Measurements from ENCODE around the gene TSPOAP1. TPM values are rescaled to one million over a fixed set of nuclear protein-coding genes. Genes with fewer than 3 reads are reported as not detected.

TSPOAP1 gene
- total and polyA plus RNA-seq, 10 of the 15 experiments (the other 5 are each of a cell fraction or from before 2014, with no cell fraction given), result 0.58 to 16.4 (median 4.2) TPM; not detected in 1

- TF ChIP-seq, protein P1, sequence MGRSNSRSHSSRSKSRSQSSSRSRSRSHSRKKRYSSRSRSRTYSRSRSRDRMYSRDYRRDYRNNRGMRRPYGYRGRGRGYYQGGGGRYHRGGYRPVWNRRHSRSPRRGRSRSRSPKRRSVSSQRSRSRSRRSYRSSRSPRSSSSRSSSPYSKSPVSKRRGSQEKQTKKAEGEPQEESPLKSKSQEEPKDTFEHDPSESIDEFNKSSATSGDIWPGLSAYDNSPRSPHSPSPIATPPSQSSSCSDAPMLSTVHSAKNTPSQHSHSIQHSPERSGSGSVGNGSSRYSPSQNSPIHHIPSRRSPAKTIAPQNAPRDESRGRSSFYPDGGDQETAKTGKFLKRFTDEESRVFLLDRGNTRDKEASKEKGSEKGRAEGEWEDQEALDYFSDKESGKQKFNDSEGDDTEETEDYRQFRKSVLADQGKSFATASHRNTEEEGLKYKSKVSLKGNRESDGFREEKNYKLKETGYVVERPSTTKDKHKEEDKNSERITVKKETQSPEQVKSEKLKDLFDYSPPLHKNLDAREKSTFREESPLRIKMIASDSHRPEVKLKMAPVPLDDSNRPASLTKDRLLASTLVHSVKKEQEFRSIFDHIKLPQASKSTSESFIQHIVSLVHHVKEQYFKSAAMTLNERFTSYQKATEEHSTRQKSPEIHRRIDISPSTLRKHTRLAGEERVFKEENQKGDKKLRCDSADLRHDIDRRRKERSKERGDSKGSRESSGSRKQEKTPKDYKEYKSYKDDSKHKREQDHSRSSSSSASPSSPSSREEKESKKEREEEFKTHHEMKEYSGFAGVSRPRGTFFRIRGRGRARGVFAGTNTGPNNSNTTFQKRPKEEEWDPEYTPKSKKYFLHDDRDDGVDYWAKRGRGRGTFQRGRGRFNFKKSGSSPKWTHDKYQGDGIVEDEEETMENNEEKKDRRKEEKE (IDR thresholded peaks at IDR 0.05), result no peak
Measured at GRCh38 chr17:58301504-58302150, 27.0 kb downstream of the TSPOAP1 start (continued).

DNA sequence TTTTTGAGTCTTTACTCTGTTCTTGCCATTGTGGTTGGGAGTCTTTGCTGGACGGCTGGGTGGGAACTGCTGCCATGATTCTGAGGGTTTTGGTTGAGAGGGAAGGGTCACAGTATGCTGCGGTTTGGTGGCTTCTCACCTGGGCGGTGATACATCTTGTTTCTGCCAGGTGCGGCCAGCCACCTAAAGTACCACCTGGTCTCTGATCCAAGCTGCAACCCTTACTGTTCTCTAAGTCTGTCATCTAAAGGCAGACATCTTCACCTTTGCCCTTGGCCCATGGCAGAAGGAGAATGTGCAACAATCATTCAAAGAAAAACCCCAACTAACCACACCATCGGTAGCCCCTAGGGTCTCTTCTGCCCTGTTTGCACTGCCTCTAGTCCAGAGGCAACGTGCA lies 28.3 kb downstream of the TSPOAP1 start:
- no peak overlapping the region for H3K4me3 ChIP-seq
- no peaks in the 10 kb centered on the region for H4K20me1 ChIP-seq (ENCODE audit: control insufficient read depth, insufficient read depth)
- ATAC-seq (no peak), FAIRE-seq (no peak), DNase-seq (ENCODE audit: low read depth, low spot score) (no peak)
- POLR2A ChIA-PET, result interaction anchor here (0.6 to 0.9 kb wide), 2 partner anchors 13 to 16 kb away, joined by 3 read pairs; no protein-coding TSS in a partner anchor
- H3K27me3 ChIP-seq (replicated peaks in 1 of 2; ENCODE audit: control insufficient read depth in 2 of 2, insufficient read depth in 2 of 2, low read length in 1 of 2), result no peaks in the 10 kb centered on the region; a peak in 1 of 4 replicates
- in situ Hi-C loops (cut with MboI), result no loop called here
- H3K27ac ChIP-seq (ENCODE audit: control insufficient read depth, insufficient read depth), result no peak overlapping the region
- CTCF ChIA-PET, result interaction anchor here (1.4 kb wide), 1 partner anchor 17 kb away, joined by 3 read pairs; no protein-coding TSS in a partner anchor
- RAD21 ChIA-PET (ENCODE audit: unreplicated experiment), result interaction anchor here (1.1 kb wide), 1 partner anchor 17 kb away, joined by 3 read pairs; no protein-coding TSS in a partner anchor
- no peaks in the 10 kb centered on the region for H3K79me2 ChIP-seq (ENCODE audit: control insufficient read depth, insufficient read depth, low read length)
- intact Hi-C loops (cut with micrococcal nuclease; ENCODE audit: unreplicated experiment), result no loop called here
- H3K4me1 ChIP-seq (ENCODE audit: control insufficient read depth, insufficient read depth, low read length), result no peaks in the 10 kb centered on the region
- no peaks in the 10 kb centered on the region for H3K9me3 ChIP-seq (replicated peaks; ENCODE audit: control insufficient read depth, insufficient read depth, low read length)
- H3K9ac ChIP-seq (ENCODE audit: control insufficient read depth, insufficient read depth, low read length), result no peak overlapping the region
- no TSS peak for BruUV-seq (replicated peaks)
- WGBS (ENCODE audit: insufficient coverage, insufficient replicate concordance, low lambda C conversion rate, missing lambda C conversion rate), result 52% methylated on average over 6 of the region's 6 CpGs
- no peak overlapping the region for H2AFZ ChIP-seq (ENCODE audit: control insufficient read depth, low read depth, low read length)
- H3K36me3 ChIP-seq (ENCODE audit: control insufficient read depth in 2 of 2, insufficient read depth in 2 of 2, low read length in 1 of 2), result no peaks in the 10 kb centered on the region
- SMC1A ChIA-PET (ENCODE audit: uncharacterized antibody, unreplicated experiment), result interaction anchor here (0.7 to 1.7 kb wide), 4 partner anchors 17 to 146 kb away, joined by 3 to 6 read pairs (median 4); partner anchors contain the start of gene RNF43
- H3K4me2 ChIP-seq (ENCODE audit: control insufficient read depth, insufficient read depth), result no peak overlapping the region
- TF ChIP-seq FOXM1 (IDR thresholded peaks at IDR 0.05; ENCODE audit: low read depth, low read length) (no peak), ZNF24 (IDR thresholded peaks at IDR 0.05) (no peak), SREBF2 (IDR thresholded peaks at IDR 0.05; ENCODE audit: low read length) (no peak), RAD21 (IDR thresholded peaks at IDR 0.05; ENCODE audit: insufficient read depth, low read depth, low read length) (no peak), STAT1 (conservative IDR thresholded peaks at IDR 0.05) (no peak), E2F4 (IDR thresholded peaks at IDR 0.05; ENCODE audit: low read depth, low read length) (no peak), NBN (IDR thresholded peaks at IDR 0.05) (no peak), EZH2 (IDR thresholded peaks at IDR 0.05; ENCODE audit: borderline replicate concordance, control insufficient read depth, low read depth, low read length) (no peak), POLR2AphosphoS2 (IDR thresholded peaks at IDR 0.05; ENCODE audit: low read depth, low read length) (no peak), BACH1 (IDR thresholded peaks at IDR 0.05; ENCODE audit: borderline replicate concordance) (no peak), ZNF622 (IDR thresholded peaks at IDR 0.05) (no peak), USF1 (IDR thresholded peaks at IDR 0.05; ENCODE audit: borderline replicate concordance, extremely low read length, insufficient read depth, low read depth, low read length) (no peak), RCOR1 (conservative IDR thresholded peaks at IDR 0.05; ENCODE audit: low read depth, low read length) (no peak)
- TF ChIP-seq, protein P1 (IDR thresholded peaks at IDR 0.05), result no peak

All from GM12878 (cell line).